Mesenteric fat pad (tissue), 1 donor: ENCODE data around the gene FCRLB. TPM values are rescaled to one million over a fixed set of nuclear protein-coding genes. Genes with fewer than 3 reads are reported as not detected.
"Not testable (repeated sequence)": the region's sequence is repeated elsewhere in the genome, so short reads cannot be mapped to it uniquely, and the experiment has no call there.

Experiments used
- DNase-seq: peaks from one replicate; pipeline ENCODE4 v3.0.0-alpha.2; 2020; ENCODE audit warnings: low spot score
- long read RNA-seq: library from polyadenylated mRNA; unstranded; transcript quantifications from one replicate; pipeline ENCODE4 v2.0.0, GENCODE V29; 2020
- total RNA-seq: library from RNA; stranded (reverse); fragmentation: NEBNext Ultra II Directional; extraction: Animal tissue kit (Norgen Biotek cat#: 25700); gene quantifications from one replicate; pipeline ENCODE4 v1.2.1, GENCODE V29; 2021
- donor health status: DM: yes; HTN: yes; CAD: no.

Gene FCRLB, protein sequence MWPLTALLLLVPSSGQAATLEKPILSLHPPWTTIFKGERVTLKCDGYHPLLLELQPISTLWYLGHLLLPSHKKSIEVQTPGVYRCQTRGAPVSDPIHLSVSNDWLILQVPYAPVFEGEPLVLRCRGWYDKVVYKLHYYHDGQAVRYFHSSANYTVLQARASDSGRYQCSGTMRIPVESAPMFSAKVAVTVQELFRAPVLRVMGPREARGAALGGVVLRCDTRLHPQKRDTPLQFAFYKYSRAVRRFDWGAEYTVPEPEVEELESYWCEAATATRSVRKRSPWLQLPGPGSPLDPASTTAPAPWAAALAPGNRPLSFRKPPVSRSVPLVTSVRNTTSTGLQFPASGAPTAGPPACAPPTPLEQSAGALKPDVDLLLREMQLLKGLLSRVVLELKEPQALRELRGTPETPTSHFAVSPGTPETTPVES
- total RNA-seq = 0.48 TPM
- long read RNA-seq, partial matches to known transcripts = 0 of 1 reads
- long read RNA-seq, other reads (novel, unspliced or antisense) = 0 of 1 reads

DNA sequence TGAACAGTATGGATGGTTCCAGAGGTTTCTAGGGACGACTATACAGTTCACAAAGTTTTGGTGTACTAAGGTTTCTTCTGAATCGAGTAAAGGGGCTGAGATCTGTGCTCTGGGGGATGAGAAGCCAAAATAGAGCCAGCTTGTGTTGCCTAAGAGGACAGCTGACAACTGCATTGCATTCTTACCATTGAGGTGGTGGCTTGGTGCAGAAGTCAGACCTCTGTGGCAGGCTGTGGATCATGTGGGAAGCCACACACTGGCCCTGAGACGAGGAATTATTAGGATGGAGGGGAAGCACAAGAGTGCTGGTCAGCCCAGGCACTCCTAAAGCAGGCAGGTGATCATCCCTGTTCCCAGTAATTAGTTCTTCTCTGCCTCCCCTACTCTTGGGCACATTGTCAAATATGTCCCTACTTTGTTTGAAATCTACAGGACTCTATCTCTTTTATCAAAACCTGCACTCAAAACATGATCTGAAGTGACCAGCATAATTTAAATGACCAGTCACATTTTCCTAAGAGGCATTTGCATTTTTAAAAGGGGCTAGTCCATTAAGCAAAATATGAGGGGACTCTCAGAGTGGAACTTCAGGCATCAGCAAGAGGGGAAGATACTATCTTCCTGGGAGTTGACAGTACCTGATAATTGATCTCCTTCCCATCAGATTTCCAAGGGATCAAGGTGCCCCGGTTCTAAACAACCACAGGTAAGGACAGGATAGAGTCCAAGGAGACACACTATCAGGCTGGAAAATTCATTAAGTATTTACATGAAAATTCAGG, at the start of gene FCRLB:
TSS of gene FCRLB (plus strand) at position 589 of the 782 bp plus-strand sequence. CDS start 1,129 bp downstream, outside the sequence.
- no peak for DNase-seq

- not testable (repeated sequence) for DNase-seq
These were observed 47.9 kb upstream of the FCRLB start for GRCh38 chr1:161673437-161673836.

GRCh38 chr1:161674447-161674846, 46.9 kb upstream of the FCRLB start:
- DNase-seq = not testable (repeated sequence)

DNA sequence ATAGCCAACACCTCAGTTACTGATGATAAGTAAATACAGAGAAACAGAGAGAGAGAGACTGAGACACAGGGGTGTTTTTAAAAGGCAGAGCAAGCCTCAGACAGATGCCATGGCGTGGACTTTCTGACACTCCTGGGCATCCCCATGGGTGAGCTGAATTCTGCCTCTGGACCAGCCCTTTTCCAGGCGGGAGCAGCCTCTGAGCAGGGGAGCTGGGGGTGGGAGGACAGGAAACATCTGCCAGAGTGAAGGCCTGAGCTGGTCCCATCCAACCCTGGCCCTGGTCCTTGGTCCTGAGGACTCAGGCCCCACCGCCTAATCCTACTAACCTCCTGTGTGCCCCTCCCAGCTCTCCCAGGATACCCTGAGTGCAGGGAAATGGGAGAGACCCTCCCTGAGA, 46.4 kb upstream of the FCRLB start:
- DNase-seq = not testable (repeated sequence)

- DNase-seq = no peak
These were observed 44.9 kb upstream of the FCRLB start for GRCh38 chr1:161676441-161676840.

GRCh38 chr1:161676958-161677689, 44.2 kb upstream of the FCRLB start:
- DNase-seq = no peak

- DNase-seq = no peak
These were observed 42.8 kb upstream of the FCRLB start for GRCh38 chr1:161678500-161678899.

- DNase-seq = no peak
These were observed 39.5 kb upstream of the FCRLB start for GRCh38 chr1:161681879-161682278.

DNA sequence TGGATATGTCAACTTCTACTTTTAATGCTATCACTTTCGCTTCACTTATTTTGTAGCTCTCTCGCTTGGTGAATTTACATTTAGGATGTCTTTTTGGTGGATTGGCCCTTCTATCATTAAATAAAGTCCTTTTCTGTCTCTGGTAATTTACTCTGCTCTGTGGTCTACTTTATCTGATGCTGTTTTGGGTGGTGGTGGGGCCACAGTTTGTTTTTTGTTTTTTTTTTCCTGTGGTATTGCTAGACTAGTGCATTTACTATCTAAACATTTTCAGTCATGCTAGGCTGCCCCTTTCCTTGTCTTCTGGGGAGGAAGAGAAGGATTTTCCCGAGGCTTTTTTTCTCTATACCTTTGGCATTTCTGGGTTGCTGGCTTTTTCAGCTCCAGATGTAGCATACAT, 32.4 kb upstream of the FCRLB start:
- no peak for DNase-seq

GRCh38 chr1:161691846-161692245, 29.5 kb upstream of the FCRLB start:
- DNase-seq = no peak

DNA sequence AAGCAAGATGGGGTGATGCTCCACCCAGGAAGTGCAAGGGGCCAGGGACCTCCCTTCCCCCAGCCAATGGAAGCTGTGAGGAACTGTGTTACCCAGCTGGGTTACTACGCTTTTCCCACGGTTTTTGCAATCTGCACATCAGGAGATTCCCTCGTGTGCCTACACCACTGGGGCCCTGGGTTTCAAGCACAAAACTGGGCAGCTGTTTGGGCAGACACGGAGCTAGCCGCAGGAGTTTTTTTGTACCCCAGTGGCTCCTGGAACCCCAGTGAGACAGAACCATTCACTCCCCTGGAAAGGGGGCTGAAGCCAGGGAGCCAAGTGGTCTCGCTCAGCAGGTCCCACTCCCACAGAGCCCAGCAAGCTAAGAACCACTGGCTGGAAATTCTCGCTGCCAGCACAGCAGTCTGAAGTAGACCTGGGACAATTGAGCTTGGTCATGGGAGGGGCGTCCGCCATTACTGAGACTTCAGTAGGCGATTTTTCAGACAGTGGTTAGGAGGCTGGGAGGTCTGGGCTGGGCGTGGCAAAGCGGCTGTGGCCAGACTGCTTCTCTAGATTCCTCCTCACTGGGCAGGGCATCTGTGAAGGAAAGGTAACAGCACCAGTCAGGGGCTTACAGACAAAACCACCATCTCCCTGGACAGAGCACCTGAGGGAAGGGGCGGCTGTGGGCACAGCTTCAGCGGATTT, 28.2 kb upstream of the FCRLB start:
- not testable (repeated sequence) for DNase-seq

GRCh38 chr1:161698302-161698701, 23.0 kb upstream of the FCRLB start:
- DNase-seq = not testable (repeated sequence)

- no peak for DNase-seq
These were observed 19.1 kb upstream of the FCRLB start for GRCh38 chr1:161702250-161702649.

GRCh38 chr1:161705537-161705936, 15.8 kb upstream of the FCRLB start:
- DNase-seq = no peak

DNA sequence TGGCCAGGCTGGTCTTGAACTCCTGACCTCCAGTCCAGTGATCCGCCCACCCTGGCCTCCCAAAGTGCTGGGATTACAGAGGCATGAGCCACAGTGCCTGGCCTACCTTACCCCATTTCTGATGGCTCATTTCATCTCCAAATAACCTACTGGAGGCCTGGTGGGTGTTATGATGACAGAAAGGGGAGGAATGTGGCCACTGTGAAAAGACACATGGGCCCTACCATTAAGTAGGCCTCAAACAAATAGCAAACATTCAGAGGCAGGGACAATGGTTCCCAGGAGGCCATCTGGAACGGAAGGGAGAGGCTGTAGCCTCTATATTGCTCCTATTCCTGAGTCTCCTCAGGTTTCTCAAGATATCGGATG, 15.2 kb upstream of the FCRLB start:
- DNase-seq = no peak

DNA sequence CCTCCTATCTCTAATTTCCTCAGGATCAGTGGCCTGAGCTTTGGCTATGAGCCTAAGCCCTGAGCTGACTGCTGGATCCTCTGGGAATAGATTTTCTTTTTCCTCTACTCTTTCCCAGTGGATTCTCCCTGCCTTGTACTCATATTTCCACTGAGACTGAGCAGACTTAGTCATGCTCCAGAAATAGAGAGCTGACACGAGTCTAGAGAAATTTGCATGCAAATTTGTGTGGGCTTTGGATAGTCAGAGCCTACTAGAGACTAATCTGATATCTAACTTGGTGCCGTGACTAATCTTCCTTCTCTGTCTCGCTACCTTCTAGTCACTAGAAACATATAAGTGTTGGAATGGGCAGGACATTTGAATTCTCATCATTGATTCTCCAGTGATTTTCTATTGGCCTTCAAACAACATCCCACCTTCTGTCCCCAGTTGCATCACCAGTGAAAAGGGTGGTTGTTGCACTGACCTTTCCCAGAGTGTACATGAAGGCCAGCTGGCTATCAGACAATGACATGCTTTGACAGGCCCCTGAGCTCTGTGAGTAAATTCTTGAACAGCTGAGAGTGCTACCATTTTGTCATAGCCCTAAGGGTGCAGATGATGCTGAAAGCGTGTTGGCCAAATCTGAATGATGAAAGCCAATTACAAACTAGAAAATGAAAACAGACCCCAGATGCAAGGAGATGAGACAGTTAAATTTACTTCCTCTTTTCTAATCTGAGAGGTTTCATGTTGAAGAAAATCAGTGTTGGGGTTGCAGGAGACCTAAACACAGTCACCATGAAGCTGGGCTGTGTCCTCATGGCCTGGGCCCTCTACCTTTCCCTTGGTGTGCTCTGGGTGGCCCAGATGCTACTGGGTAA, 14.6 kb upstream of the FCRLB start, which contains the start of gene FCRLA:
TSS of gene FCRLA (plus strand) at position 748 of the 866 bp plus-strand sequence. CDS start at position 784, 36 bp downstream.
- no peak for DNase-seq

- DNase-seq = no peak
These were observed 13.8 kb upstream of the FCRLB start for GRCh38 chr1:161707503-161707902.

GRCh38 chr1:161709373-161709772, 12.0 kb upstream of the FCRLB start:
- DNase-seq = no peak

GRCh38 chr1:161710560-161710959, 10.8 kb upstream of the FCRLB start:
- no peak for DNase-seq
